Activated T-helper 1 cell treated with anti-CD3 and anti-CD28 coated beads, Interleukin-2, amount 50 U/mL, for 16 hours (primary cell): ENCODE measurements around the gene TINAGL1.

Experiments used
- DNase-seq, 2 donors: peaks; one replicate each; pipeline ENCODE4 v3.0.0-alpha.2; 2020; ENCODE audit warnings: low read depth in 1 of 2, low spot score in 1 of 2

TINAGL1 gene

DNA sequence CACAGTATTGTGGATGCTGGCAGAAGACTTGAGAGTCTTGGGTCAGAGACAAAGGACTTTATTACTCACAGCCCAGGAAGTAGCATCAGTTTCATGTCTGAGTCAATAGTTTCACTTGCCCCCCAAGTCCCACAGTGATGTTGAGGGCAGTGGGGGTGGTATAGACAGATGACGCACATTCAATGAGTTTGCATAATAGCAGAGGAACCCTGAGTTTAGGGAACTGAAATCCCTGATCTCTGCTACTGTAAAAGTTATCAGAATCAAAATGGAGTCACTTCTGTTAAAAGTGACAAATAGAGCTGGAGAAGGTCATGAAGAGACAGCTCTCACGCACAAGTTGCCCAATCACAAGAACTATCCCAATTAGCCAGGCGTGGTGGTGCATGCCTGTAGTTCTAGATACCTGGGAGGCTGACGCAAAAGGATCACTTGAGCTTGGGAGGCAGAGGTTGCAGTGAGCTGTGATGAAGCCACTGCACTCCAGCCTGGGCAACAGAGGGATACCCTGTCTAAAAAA lies 29.7 kb downstream of the TINAGL1 start:
- no peak for DNase-seq

DNA sequence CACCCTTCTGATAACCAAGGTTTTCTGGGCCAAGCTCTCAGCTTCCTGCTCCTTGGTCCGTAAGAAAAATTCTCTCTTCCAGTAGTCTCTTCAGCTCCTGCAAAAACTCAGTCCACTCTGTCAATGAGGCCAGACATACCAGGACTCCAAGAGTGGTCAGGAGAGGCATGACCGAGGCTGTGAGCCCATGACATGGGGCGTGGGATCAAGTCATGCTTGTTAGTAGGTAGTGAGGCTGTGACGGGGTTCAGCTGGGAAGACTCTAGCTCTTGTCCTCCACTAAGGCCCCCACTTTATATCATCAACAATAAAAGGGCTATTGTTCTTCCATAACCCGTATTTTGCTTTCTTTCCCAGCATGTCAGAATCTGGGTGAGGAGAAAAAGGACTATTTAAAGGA lies 31.0 kb downstream of the TINAGL1 start:
- no peak for DNase-seq

DNA sequence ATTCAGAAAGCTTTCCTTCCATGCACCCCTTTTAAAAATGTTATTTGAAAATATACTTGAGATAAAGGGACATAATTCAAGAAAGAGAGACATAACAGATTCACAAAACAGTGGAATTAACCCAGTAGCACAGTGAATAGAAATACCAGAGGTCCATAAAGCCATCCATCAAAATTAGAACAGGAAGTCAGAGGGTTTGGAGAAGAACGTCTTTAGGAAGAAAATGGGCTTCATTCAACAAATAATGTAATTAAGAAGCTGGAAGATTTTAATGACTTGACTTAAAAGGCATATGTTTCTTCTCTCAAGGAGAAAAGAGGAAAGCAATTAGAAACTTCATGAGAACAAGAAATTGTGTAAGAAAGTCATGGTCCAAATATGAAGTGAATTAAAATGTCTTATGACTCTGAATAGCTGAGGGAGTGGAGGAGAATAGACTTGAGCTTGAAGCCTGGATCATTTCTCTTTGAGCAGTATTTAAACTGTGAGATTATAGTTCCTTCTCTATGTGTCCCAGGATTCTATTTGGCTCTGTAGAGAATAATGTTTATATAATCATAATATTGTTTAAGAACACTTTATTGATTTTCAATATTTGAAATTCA lies 33.3 kb downstream of the TINAGL1 start:
- DNase-seq, result no peak

DNA sequence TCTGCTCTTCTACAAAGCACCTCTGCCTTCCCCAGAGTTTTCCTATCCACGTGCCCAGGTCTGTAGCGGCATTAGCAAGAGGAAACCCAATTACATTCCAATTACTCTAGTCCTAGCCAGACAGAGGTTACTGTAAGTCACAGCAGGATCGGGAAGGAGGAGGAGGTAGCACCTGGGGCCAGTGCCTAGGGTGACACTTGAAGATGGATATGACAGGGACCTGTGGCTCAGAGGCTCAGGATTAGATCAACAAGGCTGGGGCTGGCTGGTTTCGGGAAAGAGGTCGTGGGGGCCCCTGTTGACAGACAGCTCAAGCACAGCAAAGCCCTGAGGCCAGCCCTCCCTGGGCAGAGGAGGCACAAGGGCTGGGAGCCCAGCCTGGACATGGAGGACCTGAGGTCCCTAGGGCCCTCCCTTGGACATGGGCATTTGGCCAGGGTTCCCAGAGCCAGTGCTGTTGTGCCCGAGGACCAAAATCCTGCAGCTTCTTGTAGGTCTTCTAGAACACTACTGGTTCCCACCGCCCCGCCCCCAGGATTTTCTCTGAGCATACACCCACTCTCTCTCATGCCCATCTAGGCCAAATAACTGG lies 38.2 kb downstream of the TINAGL1 start:
- no peak for DNase-seq

DNA sequence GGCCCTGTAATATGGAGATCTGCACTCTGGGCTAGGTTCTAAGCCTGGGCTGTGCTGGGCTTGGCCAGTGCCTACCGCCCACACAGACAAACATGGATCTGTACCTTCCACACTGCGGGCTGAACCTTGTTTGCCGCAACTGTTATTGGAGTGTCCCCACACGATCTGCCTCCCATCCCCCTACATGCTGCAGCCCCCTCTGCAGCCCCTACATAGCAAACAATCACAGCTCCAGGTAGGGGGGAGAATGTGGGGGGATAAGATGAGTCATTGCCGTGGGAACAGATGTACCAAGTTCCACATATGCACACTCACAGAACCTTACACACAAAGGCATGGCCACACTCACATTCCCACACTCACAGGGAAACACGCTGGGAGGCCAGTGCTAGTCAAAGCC lies 39.1 kb downstream of the TINAGL1 start:
- DNase-seq, result no peak

DNA sequence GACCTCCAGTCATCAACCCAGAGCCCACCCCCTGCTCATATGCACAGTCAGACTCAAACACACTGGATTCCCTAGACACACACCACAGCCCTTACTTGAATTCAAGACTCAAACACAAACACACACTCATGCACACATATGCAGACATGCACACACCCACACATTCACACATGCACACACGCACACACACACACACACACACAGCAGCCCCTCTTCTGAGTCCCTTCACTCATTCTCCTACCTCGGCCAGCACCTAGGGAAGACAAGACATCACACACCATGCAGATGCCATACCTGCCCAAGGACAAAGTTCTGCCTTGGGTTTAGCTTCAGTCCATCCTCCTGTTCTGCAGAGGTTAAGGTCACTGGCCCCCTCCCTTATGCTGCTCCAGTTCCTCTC lies 39.6 kb downstream of the TINAGL1 start:
- no peak for DNase-seq

DNA sequence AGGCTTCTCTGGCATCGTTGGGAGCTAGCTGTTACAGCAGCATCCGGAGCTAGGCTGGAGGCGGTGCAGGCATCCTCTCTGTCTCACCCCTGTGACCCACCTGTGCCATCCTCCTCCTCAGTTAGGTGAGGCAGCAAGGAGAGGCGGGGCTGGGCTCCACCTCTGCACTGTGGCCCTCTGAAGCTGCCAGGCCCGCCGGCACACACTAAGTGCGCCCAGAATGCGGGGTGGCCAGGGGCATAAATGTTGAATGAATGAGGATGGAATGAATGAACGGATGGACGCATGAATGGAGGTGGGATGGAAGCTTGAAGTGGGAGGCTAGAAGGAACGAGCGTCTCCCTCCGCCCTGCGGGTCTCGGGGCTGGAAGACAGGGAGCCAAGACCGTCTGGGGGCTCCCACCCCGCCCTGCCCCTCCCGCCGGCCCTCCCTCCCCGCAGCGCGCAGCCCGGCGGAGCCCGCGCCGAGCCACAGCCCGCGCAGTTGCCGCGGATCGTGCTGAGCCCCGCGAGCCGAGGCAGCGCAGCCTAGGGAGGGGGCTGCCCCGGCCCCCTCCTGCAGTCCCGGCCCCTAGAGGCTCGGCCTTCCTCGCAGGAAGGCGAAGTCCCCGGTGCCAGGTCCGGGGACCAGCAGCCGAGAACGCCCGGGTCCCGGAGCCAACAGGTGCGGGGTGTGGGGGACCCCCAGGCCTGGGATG lies 41.1 kb downstream of the TINAGL1 start, which contains the start of gene HCRTR1:
Gene HCRTR1, plus strand, starts transcription at position 472 of the 698 bp plus-strand sequence. CDS start 1,504 bp downstream, outside the sequence.
- DNase-seq, result no peak

DNA sequence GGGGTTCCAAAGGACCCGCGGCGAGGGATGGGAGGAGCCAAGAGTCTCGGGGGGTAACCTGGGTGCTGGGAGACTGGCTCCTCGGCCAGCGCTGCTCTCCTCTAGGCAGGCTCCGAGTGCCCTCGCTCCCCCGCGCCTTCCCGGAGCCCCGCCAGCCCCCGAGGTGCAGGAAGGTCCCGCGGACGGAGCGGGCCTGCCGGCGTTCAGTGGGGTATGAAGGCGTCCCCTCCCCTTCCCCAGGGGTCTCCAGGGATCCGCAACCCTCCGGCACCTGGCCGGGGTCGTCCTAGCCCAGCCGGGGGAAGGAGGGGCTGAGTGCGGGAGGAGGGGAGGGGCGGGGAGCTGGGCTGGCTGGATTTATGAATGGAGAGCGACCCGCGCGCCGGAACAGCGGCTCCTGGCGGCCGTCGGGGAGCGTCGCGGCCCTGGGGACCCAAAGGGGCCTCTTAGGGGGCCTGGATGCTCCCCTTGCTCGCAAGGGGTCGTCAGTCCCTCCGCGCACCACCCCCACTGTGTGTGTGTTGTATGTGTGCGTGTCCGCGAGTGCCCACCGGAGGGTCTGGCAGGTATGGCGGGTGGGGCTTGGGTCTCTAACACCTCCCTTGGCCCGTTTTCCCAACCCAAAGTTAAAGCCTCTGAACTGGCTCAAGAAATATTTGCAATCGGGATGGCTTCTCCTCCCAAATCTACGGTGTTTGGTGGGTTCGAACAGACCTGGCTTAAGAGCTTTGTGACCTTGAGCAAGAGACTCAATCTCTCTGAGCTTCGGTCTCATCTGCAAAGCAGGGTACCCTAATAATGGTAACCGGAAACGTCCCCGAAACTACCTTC lies 41.8 kb downstream of the TINAGL1 start:
- DNase-seq, result no peak

DNA sequence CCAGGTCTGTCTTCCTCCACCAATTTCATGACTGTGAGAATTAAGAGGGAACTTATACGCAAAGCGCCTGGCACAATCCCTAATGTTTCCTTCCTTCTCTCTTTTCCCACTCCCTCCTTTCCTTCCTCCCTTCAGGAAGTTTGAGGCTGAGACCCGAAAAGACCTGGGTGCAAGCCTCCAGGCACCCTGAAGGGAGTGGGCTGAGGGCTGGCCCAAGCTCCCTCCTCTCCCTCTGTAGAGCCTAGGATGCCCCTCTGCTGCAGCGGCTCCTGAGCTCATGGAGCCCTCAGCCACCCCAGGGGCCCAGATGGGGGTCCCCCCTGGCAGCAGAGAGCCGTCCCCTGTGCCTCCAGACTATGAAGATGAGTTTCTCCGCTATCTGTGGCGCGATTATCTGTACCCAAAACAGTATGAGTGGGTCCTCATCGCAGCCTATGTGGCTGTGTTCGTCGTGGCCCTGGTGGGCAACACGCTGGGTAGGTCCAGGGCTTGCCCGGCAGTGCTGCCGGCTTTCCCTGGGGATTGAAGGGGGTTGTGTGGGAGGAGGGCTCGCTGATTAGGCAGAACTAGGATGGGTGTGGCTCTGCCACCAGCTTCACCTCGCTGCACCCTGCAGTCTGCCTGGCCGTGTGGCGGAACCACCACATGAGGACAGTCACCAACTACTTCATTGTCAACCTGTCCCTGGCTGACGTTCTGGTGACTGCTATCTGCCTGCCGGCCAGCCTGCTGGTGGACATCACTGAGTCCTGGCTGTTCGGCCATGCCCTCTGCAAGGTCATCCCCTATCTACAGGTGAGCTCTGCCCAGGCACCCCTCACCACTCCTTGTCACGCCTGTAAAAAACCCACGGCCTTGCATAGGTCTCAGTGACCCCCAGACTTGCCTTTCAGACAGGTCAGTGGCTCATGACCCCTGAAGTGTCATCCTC lies 42.9 kb downstream of the TINAGL1 start:
- DNase-seq, result no peak

DNA sequence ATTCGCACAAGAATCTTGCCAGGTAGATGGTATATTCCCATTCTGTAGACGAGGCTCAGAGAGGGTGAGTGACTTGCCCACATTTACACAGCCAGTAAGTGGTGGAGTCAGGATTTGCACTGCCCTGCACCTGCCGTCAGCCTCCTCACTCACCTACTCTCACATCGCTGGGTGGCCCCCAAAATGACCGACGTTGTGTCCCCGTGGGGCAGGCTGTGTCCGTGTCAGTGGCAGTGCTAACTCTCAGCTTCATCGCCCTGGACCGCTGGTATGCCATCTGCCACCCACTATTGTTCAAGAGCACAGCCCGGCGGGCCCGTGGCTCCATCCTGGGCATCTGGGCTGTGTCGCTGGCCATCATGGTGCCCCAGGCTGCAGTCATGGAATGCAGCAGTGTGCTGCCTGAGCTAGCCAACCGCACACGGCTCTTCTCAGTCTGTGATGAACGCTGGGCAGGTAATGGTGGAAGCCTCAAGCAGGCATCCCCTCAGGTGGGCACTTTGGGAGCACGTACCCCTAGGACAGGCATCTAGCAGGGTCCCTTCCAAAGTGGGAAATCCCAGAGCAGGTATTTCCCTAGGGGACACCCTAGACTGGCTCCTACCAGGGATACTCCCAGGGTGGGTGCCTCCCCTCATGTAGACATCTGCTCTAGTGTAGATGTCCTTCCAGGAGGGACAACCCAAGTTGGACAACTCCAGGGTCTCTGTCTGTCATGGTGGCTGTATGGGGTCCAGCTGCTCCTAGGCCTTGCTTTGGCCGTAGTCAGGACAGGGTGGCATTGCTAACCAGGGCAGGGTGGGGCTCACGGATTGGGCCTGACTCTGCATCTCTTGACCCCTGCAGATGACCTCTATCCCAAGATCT lies 44.5 kb downstream of the TINAGL1 start:
- DNase-seq, result no peak

DNA sequence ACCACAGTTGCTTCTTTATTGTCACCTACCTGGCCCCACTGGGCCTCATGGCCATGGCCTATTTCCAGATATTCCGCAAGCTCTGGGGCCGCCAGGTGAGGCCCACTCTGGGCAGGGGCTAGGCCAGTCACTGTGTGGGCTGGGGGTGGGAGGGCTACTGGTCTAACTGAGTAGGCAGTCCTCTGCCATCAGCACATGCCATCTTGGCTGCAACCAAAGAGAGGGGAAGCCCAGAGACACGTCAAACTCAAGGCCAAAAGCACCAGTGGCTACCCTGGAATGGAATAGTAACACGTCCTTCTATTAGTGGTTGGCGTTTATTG lies 45.1 kb downstream of the TINAGL1 start:
- no peak for DNase-seq

DNA sequence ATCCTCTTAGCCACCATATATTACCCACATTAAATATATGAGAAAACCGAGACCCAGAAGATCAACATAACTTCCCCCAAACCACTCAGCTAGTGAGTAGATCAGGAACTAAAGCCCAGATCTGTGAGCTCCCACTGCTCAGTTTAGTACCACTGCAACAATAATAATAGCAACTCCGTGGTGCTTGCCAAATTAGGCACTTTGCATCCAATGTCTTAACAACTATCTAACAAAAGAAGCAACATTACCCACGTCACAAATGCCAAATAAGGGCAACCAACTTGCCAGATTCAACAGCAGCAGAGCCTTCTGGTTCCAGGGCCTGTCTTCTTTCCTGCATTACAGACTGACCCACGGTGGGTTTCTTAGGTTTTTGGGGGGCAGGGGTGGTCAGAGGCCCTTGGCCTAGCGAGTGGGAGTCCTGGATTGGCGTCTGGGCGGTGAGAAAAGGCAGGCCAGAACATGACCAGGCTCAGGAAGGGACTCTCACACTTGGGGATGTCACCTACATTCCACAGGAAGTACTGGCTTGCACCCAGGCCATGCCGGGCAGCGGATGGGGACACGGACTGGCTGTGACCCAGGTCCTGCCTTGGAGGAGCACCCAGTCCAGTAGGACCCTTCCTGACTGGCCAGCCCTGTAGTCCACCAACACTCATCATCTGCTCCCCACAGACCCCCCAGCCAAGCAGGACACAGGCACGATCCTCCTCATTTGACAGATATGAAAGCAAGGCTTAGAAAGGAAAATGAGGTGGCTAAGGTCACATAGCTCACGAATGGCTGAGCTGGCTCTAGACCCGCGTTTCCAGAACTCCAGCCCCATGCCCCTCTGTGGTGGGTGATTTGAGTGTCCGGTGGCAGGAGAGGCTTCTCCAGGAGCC lies 45.8 kb downstream of the TINAGL1 start:
- no peak for DNase-seq

DNA sequence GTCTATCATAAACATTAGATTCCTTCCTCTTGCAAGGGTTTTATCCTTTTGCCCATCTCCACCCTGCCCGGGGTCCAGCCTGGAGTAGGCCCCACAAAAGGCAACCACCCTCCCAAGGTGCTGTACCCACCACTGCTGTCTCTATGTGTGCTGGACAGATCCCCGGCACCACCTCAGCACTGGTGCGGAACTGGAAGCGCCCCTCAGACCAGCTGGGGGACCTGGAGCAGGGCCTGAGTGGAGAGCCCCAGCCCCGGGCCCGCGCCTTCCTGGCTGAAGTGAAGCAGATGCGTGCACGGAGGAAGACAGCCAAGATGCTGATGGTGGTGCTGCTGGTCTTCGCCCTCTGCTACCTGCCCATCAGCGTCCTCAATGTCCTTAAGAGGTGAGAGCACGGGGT lies 47.0 kb downstream of the TINAGL1 start:
- no peak for DNase-seq

DNA sequence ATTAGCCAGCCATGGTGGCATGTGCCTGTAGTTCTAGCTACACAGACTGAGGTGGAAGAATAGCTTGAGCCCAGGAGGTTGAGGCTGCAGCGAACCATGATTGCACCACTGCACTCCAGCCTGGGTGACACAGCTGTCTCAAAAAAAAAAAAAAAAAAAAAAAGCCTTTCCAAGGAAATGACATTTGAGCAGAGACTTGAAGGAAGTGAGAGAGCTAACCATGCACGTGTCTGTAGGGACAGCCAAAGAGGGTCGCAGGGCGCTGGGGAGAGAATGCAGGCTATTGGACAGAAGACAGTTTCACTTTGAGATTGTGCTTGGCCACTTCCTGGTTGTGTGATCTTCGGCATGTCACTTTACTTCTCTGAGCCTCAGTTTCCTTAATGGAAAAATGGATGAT lies 48.0 kb downstream of the TINAGL1 start:
- no peak for DNase-seq

DNA sequence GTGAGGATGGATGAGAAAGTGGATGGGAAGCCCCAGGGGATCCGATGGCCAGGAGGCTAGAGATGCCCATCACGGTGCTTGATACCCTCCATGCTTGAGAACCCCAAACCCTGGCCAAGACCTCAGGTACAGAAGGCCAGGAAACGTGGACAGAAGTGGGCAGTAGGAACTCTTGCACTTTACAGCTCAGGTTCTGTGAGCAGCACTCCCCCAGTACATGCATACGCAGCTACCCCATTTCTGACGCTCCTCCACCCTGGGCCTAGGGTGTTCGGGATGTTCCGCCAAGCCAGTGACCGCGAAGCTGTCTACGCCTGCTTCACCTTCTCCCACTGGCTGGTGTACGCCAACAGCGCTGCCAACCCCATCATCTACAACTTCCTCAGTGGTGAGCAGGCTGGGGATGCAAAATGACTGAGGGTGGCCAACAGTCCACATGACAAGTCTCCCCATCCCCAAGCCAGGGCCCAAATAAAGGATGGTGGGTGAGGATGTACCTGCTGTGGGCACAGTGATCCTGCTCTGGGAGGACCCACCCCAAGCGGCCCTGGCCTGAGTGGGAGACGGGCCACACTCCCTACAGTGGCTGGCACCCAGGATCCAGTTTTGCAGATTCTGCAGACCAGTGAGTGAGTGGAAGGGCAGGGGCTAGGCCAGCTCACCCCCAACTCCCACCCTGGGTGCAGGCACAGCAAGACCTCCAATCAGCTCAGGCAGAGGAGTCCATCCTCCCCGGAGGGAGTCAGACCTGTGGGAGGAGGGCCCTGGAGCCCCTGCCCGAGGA lies 48.6 kb downstream of the TINAGL1 start:
- no peak for DNase-seq

DNA sequence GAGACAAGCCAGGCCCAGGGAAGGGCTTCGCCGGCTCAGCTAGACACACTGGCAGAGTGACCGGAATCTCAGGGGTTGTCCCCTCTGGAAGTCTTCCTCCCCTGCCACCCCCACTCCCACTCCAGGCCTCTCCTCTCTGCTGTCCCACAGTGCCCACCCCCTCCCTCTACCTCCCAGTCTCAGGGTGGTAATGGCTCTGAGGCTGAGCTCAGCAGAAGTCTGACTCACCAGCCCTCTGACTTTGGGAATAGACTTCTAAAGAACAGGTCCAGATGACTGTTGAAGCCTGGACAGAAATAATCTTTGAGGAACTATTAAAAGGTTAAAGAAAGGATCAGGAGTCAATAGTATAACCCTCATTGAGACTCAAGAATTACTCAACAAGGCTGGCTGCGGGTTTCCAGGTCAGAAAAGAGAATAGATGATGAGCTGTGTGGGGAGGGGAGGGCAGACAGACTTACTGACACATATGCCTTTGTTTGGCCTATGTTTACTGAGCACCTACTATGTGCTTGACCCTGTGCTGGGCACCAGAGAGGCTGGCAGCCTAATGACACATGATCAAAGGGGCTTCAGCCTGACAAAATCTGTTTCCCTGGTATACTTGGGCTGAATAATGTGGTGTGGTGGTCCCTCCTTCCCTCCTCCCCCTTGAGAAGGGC lies 49.4 kb downstream of the TINAGL1 start:
- DNase-seq, result no peak
